Measurements from ENCODE around the gene LAS1L.

- TF ChIP-seq EP300 (IDR thresholded peaks at IDR 0.05) (no peak), CTCF (IDR thresholded peaks at IDR 0.05) (no peak), POLR2A (IDR thresholded peaks at IDR 0.05) (no peak)
These were observed 58.0 kb downstream of the LAS1L start for GRCh38 chrX:65476564-65476963.

All from tibial nerve (tissue), 4 donors.